Lung microvascular endothelial cell (primary cell): ENCODE measurements around the gene KMO. TPM values are rescaled to one million over a fixed set of nuclear protein-coding genes. Genes with fewer than 3 reads are reported as not detected.

Source experiments
- DNase-seq, 2 donors: peaks; one replicate each; pipeline versions ENCODE4 v3.0.0 to v3.0.0-alpha.2; 2010; ENCODE audit warnings: low read depth in 2 of 2
- total RNA-seq: library from RNA; depleted of rRNA; stranded (reverse); fragments of >200 nt; gene quantifications from 2 replicates; pipeline ENCODE4 v1.2.1, GENCODE V29; 2014

Gene KMO
- not detected in 2 replicates for total RNA-seq

- peak; percentile 16 to 36 for DNase-seq
Observed at GRCh38 chr1:241532162-241532531, at the start of gene KMO. KMO (plus strand) TSS chr1:241532378; CDS start chr1:241532445, 67 bp downstream.

GRCh38 chr1:241482761-241483250, 49.4 kb upstream of the KMO start:
- DNase-seq = peak; percentile 32 to 70

GRCh38 chr1:241485145-241485544, 47.0 kb upstream of the KMO start:
- no peak for DNase-seq

- DNase-seq = peak; percentile 44 to 45
Observed at GRCh38 chr1:241485554-241485992, 46.6 kb upstream of the KMO start.

GRCh38 chr1:241488739-241489138, 43.4 kb upstream of the KMO start:
- DNase-seq = no peak

DNA sequence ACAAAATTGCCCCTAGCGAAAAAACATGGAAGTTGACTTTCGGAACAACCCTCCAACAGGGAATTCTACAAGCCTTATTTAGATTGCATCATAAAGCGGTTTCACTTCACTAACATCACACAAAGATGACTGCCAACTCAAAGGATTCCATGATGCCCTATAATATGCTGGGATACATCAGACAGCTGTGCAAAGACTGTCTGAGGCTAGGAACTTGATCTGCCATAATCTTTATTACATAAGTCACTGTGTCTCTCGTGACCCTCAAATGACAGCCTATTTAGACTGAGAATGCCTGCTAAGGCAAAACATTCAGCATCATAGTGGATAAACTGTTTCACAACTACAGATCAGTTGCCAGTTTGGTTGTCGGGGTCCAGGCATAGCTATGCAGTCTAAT, 36.4 kb upstream of the KMO start:
- DNase-seq = no peak

DNA sequence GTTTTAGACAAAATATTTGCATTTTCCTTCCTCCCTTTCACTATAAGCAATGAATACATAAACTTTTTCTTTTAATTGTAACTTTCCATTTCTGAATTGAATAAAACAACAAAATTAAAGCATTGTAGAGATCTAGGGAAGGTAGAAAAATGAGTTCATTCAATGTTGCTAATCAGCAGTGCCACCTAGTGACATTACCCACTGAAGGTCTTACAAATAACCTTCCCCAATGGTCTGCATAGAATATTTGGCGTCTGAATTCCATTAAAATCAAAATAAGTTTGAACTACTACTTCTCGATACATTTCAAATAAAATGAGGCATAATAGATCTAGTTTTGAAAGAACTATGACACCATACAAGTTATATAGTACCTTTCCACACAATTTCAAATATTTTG, 32.3 kb upstream of the KMO start:
- peak; percentile 70 to 80 for DNase-seq

DNA sequence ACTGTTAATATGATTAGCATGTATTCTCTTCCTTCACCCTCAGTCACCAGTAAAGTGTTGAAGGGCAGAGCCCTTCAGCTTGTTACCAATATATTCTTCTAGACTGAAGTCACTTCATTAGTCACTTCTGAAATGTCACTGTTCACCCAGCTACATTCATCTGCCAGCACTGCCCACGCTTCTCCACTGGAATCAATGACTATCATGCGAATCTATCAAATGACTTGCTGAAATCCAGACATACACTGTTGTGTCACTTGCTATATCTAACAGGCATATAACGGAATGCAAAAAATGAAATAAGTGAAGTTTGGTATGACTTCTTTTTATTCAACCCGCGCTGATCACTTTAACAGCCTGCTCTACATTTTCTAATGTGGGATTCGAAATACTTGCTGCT, 28.7 kb upstream of the KMO start:
- no peak for DNase-seq

GRCh38 chr1:241507189-241507863, 24.9 kb upstream of the KMO start:
- DNase-seq = peak; percentile 20 to 46

DNA sequence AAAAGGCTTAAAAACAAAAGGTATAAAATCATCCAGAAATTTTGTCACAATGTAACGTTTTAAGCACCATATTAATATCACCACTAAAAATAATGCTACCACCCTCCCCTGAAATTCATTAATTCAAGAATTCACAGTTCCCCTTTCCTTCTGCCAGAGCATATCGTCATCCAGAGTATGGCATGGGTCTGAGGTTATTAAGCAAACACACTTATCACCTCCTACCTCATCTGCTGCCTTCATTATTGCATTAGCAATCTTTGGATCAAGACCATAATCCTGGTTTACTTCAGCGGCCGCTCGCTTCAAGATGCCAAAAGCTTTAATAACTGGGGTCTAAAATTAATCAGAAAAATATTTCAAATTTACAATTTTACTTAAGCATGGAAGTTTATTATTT, 18.8 kb upstream of the KMO start:
- no peak for DNase-seq

- DNase-seq = peak; percentile 30 to 33
Observed at GRCh38 chr1:241518476-241519307, 13.5 kb upstream of the KMO start.

DNA sequence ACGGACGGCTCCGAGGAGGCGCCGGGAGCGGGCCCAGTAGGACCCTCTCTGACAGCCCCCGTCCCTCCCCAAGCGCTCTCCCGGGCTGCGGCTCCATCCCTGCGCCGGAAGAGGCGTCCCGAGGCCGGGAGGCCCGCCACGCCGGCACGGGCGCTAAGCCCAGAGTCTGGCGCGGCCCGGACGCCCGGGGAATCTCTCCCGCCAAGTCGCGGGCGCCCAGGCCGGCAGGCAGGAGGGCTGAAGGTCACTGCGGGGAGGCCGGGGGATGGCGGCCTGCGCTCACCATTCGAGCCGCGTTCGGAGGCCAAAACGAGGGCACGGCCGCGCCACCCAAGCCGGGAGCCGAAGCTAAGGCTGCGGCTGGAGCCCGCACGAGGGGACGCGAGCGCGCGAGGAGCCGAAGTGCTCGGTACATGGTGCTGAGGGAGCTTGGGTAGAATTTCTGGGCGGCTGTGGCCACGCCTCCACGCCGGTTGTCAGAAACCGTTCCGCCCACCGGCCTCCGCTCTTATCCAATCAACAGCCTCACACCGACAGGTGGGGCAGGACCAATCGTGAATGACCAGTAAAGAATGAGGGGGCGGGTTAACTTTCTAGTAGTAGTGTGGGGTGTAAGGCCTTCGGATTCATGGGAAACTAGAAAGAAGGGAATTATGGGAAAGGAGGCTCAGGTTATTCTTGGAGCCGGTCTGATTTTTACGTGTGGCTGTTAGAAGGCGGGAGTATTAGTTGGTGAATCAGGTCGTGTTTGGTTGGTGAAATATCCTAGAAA, 12.7 kb upstream of the KMO start, which contains the start of gene FH:
Gene FH (minus strand): TSS at position 448 of the 772 bp plus-strand sequence. CDS start 33 bp downstream, at position 415.
- peak; percentile 96 to 98 for DNase-seq

DNA sequence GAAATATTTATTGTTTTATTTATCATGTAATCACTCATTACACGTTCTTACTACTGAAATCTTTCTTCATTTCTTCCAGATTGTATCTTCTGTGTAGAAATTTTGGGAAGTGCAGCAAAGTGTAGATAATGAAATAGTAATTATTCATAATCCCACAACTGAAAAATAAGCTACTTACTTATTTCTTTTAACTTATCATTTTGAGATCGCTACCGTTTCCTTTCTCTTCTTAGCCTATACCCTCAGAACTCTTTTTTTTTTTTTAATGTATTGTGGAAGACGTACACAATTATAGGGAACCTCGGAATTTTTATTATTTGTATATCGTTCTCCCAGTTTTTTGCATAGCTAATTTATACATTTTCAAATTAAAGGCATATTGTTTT, 12.1 kb upstream of the KMO start:
- DNase-seq = no peak

DNA sequence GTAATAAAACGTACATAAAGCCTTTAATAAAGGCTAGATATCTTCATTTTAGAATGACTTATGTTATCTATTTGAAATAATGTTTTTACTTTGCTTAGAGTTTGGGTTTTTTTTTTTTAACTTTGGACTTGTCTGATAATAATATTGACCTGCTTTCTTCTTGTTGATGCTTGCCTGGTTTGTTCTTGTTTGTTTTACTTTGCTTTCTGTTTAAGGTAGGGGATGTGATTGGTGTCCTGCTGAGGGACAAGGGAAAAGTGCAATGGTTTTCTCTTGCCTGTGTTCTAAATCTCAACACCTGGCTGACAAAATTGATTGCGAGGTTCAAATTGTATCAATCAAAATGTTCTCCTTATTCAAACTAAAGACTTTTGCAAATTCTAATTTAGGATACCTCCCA, 10.5 kb upstream of the KMO start:
- no peak for DNase-seq

DNA sequence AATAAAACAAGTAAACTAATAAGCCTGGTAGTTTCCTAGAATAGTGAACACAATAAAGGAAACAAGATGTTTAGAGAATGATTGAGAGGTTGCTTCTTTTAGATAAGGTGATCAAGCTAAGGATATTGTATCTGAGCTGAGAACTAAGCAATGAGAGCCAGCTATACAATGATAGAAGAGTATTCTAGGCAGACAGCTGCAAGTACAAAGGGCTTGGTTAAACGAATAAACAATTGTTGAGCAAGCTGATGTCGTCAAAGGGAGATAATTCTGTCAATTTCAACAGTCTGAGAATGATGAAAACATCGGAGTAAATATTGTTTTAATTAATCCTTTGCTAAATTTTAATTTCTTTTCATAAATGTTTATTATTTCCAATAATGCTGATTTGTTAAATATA, 7.2 kb upstream of the KMO start:
- DNase-seq = no peak

GRCh38 chr1:241527146-241527545, 5.0 kb upstream of the KMO start:
- no peak for DNase-seq

- DNase-seq = peak; percentile 72 to 73
Observed at GRCh38 chr1:241531195-241532161, 700 bp upstream of the KMO start.

- DNase-seq = no peak
Observed at GRCh38 chr1:241532864-241533263, 686 bp downstream of the KMO start.

GRCh38 chr1:241533326-241534115, 1.3 kb downstream of the KMO start:
- no peak for DNase-seq

DNA sequence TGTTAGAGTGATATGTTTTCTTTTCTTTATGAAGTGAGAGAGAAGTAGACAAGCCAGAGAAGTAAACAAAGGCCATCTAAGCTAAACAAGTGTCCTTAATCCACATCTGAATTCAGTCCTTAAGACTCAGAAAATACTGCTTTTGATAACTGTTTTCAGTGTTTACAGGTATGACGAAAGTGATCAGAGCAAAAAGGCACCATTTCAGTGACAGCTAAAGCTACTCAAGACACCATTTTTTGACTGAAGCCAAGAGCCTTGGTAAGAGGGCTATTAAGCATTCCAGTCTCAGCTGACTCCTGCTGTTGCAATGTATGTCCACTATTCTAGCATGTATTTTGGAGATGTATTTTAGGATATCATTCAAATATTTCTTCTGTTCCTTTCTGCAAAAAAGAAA, 4.1 kb downstream of the KMO start:
- no peak for DNase-seq
